B cell (primary cell): ENCODE results near the gene CNKSR3. TPM values are rescaled to one million over a fixed set of nuclear protein-coding genes. Genes with fewer than 3 reads are reported as not detected.

ENCODE experiments used
- ATAC-seq: fragments of 200-7000 bp; cut with Tn5 transposase; one replicate; pipeline ENCODE4 v1.10.0; 2021; ENCODE audit warnings: low read depth, mild to moderate bottlenecking, moderate number of reproducible peaks, moderate library complexity
- CTCF ChIA-PET: fragments of 350-600 bp; sonication (Branson Sonifier 250); formaldehyde crosslinking; loops from one replicate; lab custom pipeline; 2021; ENCODE audit warnings: antibody characterized with exemption, inconsistent platforms; lab: Charles Lee
- POLR2A ChIA-PET: fragments of 350-600 bp; sonication (Branson Sonifier 250); formaldehyde crosslinking; loops from one replicate; lab custom pipeline; 2021; ENCODE audit warnings: antibody characterized with exemption; lab: Charles Lee
- DNase-seq: peaks from one replicate; pipeline ENCODE4 v3.0.0; 2013
- H2AFZ ChIP-seq: 2 replicates; pipeline ENCODE4 v1.6.1; 2012; ENCODE audit warnings: mild to moderate bottlenecking, low read depth, low read length; ENCODE audit not compliant: insufficient read depth, poor library complexity, severe bottlenecking
- H3K27ac ChIP-seq, 2 donors: 1 replicate in 1 of 2; 2 replicates in 1 of 2; pipeline ENCODE4 v1.5.1; 2012 to 2013; ENCODE audit warnings: low read length in 2 of 2, mild to moderate bottlenecking in 2 of 2, moderate library complexity in 1 of 2
- H3K27me3 ChIP-seq, 4 experiments: fragments of 200-600 bp in 1 of 4; sonication (generic) in 1 of 4; replicated peaks in 1 of 4; 1 replicate in 2 of 4; 2 replicates in 2 of 4; pipeline versions ENCODE4 v1.6.1 to v1.7.0; 2013 to 2016; ENCODE audit warnings: low read length in 3 of 4, mild to moderate bottlenecking in 2 of 4, mixed read lengths in 1 of 4, moderate library complexity in 1 of 4; ENCODE audit not compliant: insufficient read depth in 4 of 4, control insufficient read depth in 3 of 4; ENCODE audit errors: control extremely low read depth in 1 of 4
- H3K36me3 ChIP-seq, 2 experiments: replicated peaks in 1 of 2; 1 replicate in 1 of 2; 2 replicates in 1 of 2; pipeline versions ENCODE4 v1.6.1 to v1.7.1; 2013; ENCODE audit warnings: low read length in 1 of 2; ENCODE audit not compliant: insufficient read depth in 2 of 2, control insufficient read depth in 1 of 2; ENCODE audit errors: control extremely low read depth in 1 of 2, extremely low read depth in 1 of 2
- H3K4me1 ChIP-seq, 2 donors: fragments of 200-600 bp in 1 of 2; sonication (generic) in 1 of 2; 1 replicate in 1 of 2; 2 replicates in 1 of 2; pipeline versions ENCODE4 v1.5.1 to v1.6.1; 2013 to 2017; ENCODE audit warnings: low read length in 2 of 2; ENCODE audit not compliant: control insufficient read depth in 2 of 2, insufficient read depth in 2 of 2
- H3K4me2 ChIP-seq: replicated peaks from 2 replicates; pipeline ENCODE3; 2012; ENCODE audit warnings: mild to moderate bottlenecking, low read depth, low read length; ENCODE audit not compliant: poor library complexity, severe bottlenecking
- H3K4me3 ChIP-seq, 5 experiments: fragments of 200-600 bp in 1 of 5; sonication (generic) in 1 of 5; 1 replicate in 3 of 5; 2 replicates in 2 of 5; pipeline versions ENCODE4 v1.5.1 to v1.7.0; 2011 to 2016; ENCODE audit warnings: low read length in 4 of 5, mild to moderate bottlenecking in 4 of 5, low read depth in 2 of 5, control low read depth in 1 of 5, moderate library complexity in 1 of 5; ENCODE audit not compliant: insufficient read depth in 1 of 5; ENCODE audit errors: control extremely low read depth in 1 of 5, extremely low read depth in 1 of 5
- H3K79me2 ChIP-seq: fragments of 200-600 bp; sonication (generic); one replicate; pipeline ENCODE4 v1.6.0; 2016; ENCODE audit warnings: low read length; ENCODE audit not compliant: control insufficient read depth, insufficient read depth
- H3K9ac ChIP-seq: fragments of 200-600 bp; sonication (generic); 2 replicates; pipeline ENCODE4 v1.6.1; 2017; ENCODE audit warnings: mild to moderate bottlenecking, low read length, moderate library complexity
- H3K9me3 ChIP-seq, 3 donors: one replicate each; pipeline versions ENCODE4 v1.6.1 to v1.7.1; 2013; ENCODE audit warnings: low read length in 2 of 3; ENCODE audit not compliant: control insufficient read depth in 2 of 3, insufficient read depth in 1 of 3; ENCODE audit errors: control extremely low read depth in 1 of 3
- H4K20me1 ChIP-seq: 2 replicates; pipeline ENCODE4 v1.6.0; 2012; ENCODE audit warnings: mild to moderate bottlenecking, low read length; ENCODE audit not compliant: insufficient read depth, control insufficient read depth, poor library complexity, severe bottlenecking
- H3K27ac Mint-ChIP-seq: one replicate; pipeline ENCODE4 v1.8.0; 2021; ENCODE audit warnings: mixed read lengths
- H3K27me3 Mint-ChIP-seq: one replicate; pipeline ENCODE4 v1.8.0; 2021; ENCODE audit warnings: mixed read lengths
- H3K4me1 Mint-ChIP-seq: one replicate; pipeline ENCODE4 v1.8.0; 2021; ENCODE audit warnings: mixed read lengths
- H3K4me3 Mint-ChIP-seq: one replicate; pipeline ENCODE4 v1.8.0; 2021; ENCODE audit warnings: mixed read lengths
- H3K9me3 Mint-ChIP-seq: one replicate; pipeline ENCODE4 v1.8.0; 2022; ENCODE audit warnings: mixed read lengths; ENCODE audit not compliant: insufficient read depth
- EZH2 ChIP-seq: IDR thresholded peaks from 2 replicates; pipeline ENCODE4 v1.6.1; 2012; ENCODE audit warnings: borderline replicate concordance, low read depth, mild to moderate bottlenecking, moderate library complexity, low read length; ENCODE audit not compliant: insufficient read depth, poor library complexity, severe bottlenecking
- WGBS: methylation state at CpG from one replicate; pipeline ENCODE4 v1.1.5; 2013; ENCODE audit warnings: missing lambda C conversion rate; ENCODE audit not compliant: insufficient coverage; 5-methylcytosine and 5-hydroxymethylcytosine counted together
- intact Hi-C: fragments of 100-400 bp; cut with micrococcal nuclease; formaldehyde crosslinking; loops from one replicate; pipeline ENCODE4 v1.10.0; 2022
- polyA plus RNA-seq: library from polyadenylated mRNA; depleted of rRNA; stranded (reverse); fragments of >200 nt; gene quantifications from 2 replicates; pipeline ENCODE4 v1.2.3, GENCODE V29; 2012
- total RNA-seq, 2 donors: library from RNA; stranded (reverse); fragments of 120-200 nt in 1 of 2; gene quantifications; 1 replicate in 1 of 2; 2 replicates in 1 of 2; pipeline versions ENCODE4 v1.2.3 to v1.2.4, GENCODE V29; 2013 to 2022
- TF ChIP-seq, protein P1 (sequence below): fragments of 200-600 bp; IDR thresholded peaks from one replicate; pipeline ENCODE4 v1.8.0; 2022; ENCODE audit warnings: antibody characterized with exemption, mild to moderate bottlenecking

The CNKSR3 gene
- total and polyA plus RNA-seq, 2 donors (not counting 1 experiment from before 2014, with no cell fraction given) = not detected

- H3K27ac ChIP-seq = no peak overlapping the region
- Mint-ChIP-seq H3K4me1 (peaks cover 6% of the 10 kb centered on the region), H3K4me3 (no peak overlapping the region), H3K27me3 (peaks cover 49% of the 10 kb centered on the region), H3K27ac (no peak overlapping the region), H3K9me3 (no peaks in the 10 kb centered on the region)
- H3K79me2 ChIP-seq = no peaks in the 10 kb centered on the region
- no peaks in the 10 kb centered on the region for H4K20me1 ChIP-seq
- intact Hi-C loops = no loop called here
- H2AFZ ChIP-seq = no peak overlapping the region
- CTCF ChIA-PET = no interaction called here
- DNase-seq (no peak), ATAC-seq (no peak)
- no peak overlapping the region for H3K4me3 ChIP-seq
- no peak overlapping the region for H3K4me2 ChIP-seq
- H3K27me3 ChIP-seq = peaks cover 0 to 28% (median 7%) of the 10 kb centered on the region in 4 experiments
- peaks cover 6 to 9% of the 10 kb centered on the region in 2 donors for H3K4me1 ChIP-seq
- POLR2A ChIA-PET = no interaction called here
- H3K9me3 ChIP-seq = no peaks in the 10 kb centered on the region
- no peak for TF ChIP-seq EZH2
- TF ChIP-seq, protein P1, sequence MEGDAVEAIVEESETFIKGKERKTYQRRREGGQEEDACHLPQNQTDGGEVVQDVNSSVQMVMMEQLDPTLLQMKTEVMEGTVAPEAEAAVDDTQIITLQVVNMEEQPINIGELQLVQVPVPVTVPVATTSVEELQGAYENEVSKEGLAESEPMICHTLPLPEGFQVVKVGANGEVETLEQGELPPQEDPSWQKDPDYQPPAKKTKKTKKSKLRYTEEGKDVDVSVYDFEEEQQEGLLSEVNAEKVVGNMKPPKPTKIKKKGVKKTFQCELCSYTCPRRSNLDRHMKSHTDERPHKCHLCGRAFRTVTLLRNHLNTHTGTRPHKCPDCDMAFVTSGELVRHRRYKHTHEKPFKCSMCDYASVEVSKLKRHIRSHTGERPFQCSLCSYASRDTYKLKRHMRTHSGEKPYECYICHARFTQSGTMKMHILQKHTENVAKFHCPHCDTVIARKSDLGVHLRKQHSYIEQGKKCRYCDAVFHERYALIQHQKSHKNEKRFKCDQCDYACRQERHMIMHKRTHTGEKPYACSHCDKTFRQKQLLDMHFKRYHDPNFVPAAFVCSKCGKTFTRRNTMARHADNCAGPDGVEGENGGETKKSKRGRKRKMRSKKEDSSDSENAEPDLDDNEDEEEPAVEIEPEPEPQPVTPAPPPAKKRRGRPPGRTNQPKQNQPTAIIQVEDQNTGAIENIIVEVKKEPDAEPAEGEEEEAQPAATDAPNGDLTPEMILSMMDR = no peak
- H3K9ac ChIP-seq = no peak overlapping the region
- no peaks in the 10 kb centered on the region for H3K36me3 ChIP-seq
Observed at GRCh38 chr6:154506108-154506507, 4.4 kb downstream of the CNKSR3 start.

DNA sequence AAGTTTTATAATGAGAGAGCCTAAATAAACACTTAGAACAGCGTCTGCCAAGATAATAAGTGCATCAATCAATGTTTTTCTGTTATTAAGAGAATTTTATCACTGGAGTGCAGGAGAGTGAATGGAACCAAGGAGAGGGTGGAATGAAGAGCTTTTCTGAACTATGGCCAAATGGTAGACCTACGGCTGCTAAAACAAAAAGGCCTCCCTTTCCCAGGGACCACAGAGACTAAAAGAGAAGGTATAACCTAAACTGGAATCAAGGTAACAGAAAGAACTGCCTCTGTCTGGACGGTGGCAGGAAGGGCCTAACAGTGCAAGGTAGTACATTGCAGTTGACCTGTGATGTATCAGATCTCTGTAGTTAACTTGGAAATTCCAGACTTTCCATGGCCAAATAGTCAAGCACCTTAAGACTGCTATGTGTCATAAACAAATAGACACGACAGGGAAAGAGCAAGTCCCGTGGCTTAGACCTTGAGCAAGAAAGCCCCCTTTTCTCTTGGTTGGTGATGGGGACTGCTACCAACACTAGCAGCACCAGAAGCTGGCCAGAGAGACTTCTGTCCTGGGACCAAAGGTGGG lies 5.5 kb downstream of the CNKSR3 start:
- H3K4me1 ChIP-seq = peaks cover 2 to 7% of the 10 kb centered on the region in 2 donors
- Mint-ChIP-seq H3K4me1 (peaks cover 4% of the 10 kb centered on the region), H3K4me3 (no peak overlapping the region), H3K27me3 (peaks cover 50% of the 10 kb centered on the region), H3K27ac (no peak overlapping the region), H3K9me3 (no peaks in the 10 kb centered on the region)
- DNase-seq (no peak), ATAC-seq (no peak)
- TF ChIP-seq, protein P1 = no peak
- no peak for TF ChIP-seq EZH2
- no peaks in the 10 kb centered on the region for H4K20me1 ChIP-seq
- H3K36me3 ChIP-seq = no peaks in the 10 kb centered on the region
- WGBS = 89% methylated on average over 1 of the region's 5 CpGs
- H3K27me3 ChIP-seq = peaks cover 0 to 19% (median 7%) of the 10 kb centered on the region in 4 experiments
- no peak overlapping the region for H2AFZ ChIP-seq
- H3K4me3 ChIP-seq = no peak overlapping the region
- H3K27ac ChIP-seq = no peak overlapping the region
- intact Hi-C loops = no loop called here
- POLR2A ChIA-PET = no interaction called here
- no peaks in the 10 kb centered on the region for H3K9me3 ChIP-seq
- H3K4me2 ChIP-seq = no peak overlapping the region
- no peak overlapping the region for H3K9ac ChIP-seq
- CTCF ChIA-PET = no interaction called here
- H3K79me2 ChIP-seq = no peaks in the 10 kb centered on the region
